Activated CD4-positive, alpha-beta T cell treated with anti-CD3 and anti-CD28 coated beads for 48 hours (primary cell): ENCODE data around the gene ABAT.
"Not testable (repeated sequence)": the region's sequence is repeated elsewhere in the genome, so short reads cannot be mapped to it uniquely, and the experiment has no call there.

Source experiments
- DNase-seq: peaks from one replicate; pipeline ENCODE4 v3.0.0-alpha.2; 2020

The ABAT gene

GRCh38 chr16:8795091-8795490 is 120.7 kb downstream of the ABAT start:
- no peak for DNase-seq

GRCh38 chr16:8795818-8796217 is 121.4 kb downstream of the ABAT start:
- no peak for DNase-seq

GRCh38 chr16:8796469-8797363 is 122.3 kb downstream of the ABAT start:
- DNase-seq, result no peak

GRCh38 chr16:8797364-8798173 is 123.2 kb downstream of the ABAT start, which contains the start of the genes PMM2 and TMEM186:
Gene PMM2 (plus strand): TSS chr16:8797839. CDS start chr16:8797883, 44 bp downstream.
Gene TMEM186 (minus strand): TSS chr16:8797639. CDS start chr16:8797614, 25 bp downstream.
- DNase-seq, result peak; percentile 97

GRCh38 chr16:8798174-8798527 is 123.7 kb downstream of the ABAT start:
- peak; percentile 37 for DNase-seq

- DNase-seq, result no peak
Measured at GRCh38 chr16:8798535-8799157, 124.2 kb downstream of the ABAT start.

- DNase-seq, result no peak
Measured at GRCh38 chr16:8801701-8802100, 127.3 kb downstream of the ABAT start.

GRCh38 chr16:8803733-8804132 is 129.3 kb downstream of the ABAT start:
- not testable (repeated sequence) for DNase-seq

- no peak for DNase-seq
Measured at GRCh38 chr16:8804313-8804712, 129.9 kb downstream of the ABAT start.

- DNase-seq, result no peak
Measured at GRCh38 chr16:8806272-8806983, 132.0 kb downstream of the ABAT start.

GRCh38 chr16:8807189-8807588 is 132.8 kb downstream of the ABAT start:
- no peak for DNase-seq

GRCh38 chr16:8808009-8808408 is 133.6 kb downstream of the ABAT start:
- DNase-seq, result no peak

- DNase-seq, result no peak
Measured at GRCh38 chr16:8808613-8809353, 134.4 kb downstream of the ABAT start.

GRCh38 chr16:8812162-8812843 is 137.9 kb downstream of the ABAT start:
- no peak for DNase-seq

- DNase-seq, result peak; percentile 13
Measured at GRCh38 chr16:8814095-8814806, 139.8 kb downstream of the ABAT start.

GRCh38 chr16:8816967-8817655 is 142.7 kb downstream of the ABAT start:
- no peak for DNase-seq

GRCh38 chr16:8818504-8819270 is 144.3 kb downstream of the ABAT start:
- no peak for DNase-seq

GRCh38 chr16:8819411-8820034 is 145.1 kb downstream of the ABAT start:
- no peak for DNase-seq

GRCh38 chr16:8822403-8822802 is 148.0 kb downstream of the ABAT start:
- DNase-seq, result no peak
